GM15510 (cell line): ENCODE measurements around the gene NPAT.

ENCODE experiments used
- POLR2A ChIP-seq: IDR thresholded peaks from 3 replicates; pipeline ENCODE4 v1.6.1; 2011; ENCODE audit warnings: borderline replicate concordance; ENCODE audit not compliant: insufficient read length; ENCODE audit errors: extremely low read depth

The NPAT gene

GRCh38 chr11:108131993-108132392 lies 90.4 kb downstream of the NPAT start:
- TF ChIP-seq POLR2A, result no peak

GRCh38 chr11:108128772-108129171 lies 93.7 kb downstream of the NPAT start:
- no peak for TF ChIP-seq POLR2A

- TF ChIP-seq POLR2A, result no peak
These were observed 97.3 kb downstream of the NPAT start for GRCh38 chr11:108125096-108125495.

GRCh38 chr11:108122166-108122628 lies 100.2 kb downstream of the NPAT start:
- TF ChIP-seq POLR2A, result no peak

GRCh38 chr11:108121274-108122155 lies 100.9 kb downstream of the NPAT start, which contains the start of gene ACAT1:
ACAT1 (plus strand) TSS chr11:108121567; CDS start chr11:108121607, 40 bp downstream.
- peak; percentile 86 for TF ChIP-seq POLR2A

- no peak for TF ChIP-seq POLR2A
These were observed 104.6 kb downstream of the NPAT start for GRCh38 chr11:108117746-108118371.

- no peak for TF ChIP-seq POLR2A
These were observed 106.8 kb downstream of the NPAT start for GRCh38 chr11:108115500-108116140.

GRCh38 chr11:108112057-108112456 lies 110.4 kb downstream of the NPAT start:
- no peak for TF ChIP-seq POLR2A

GRCh38 chr11:108111126-108111525 lies 111.3 kb downstream of the NPAT start:
- TF ChIP-seq POLR2A, result no peak
